Endothelial cell of umbilical vein (primary cell): ENCODE measurements around the gene RCOR1. TPM values are rescaled to one million over a fixed set of nuclear protein-coding genes. Genes with fewer than 3 reads are reported as not detected.

ENCODE experiments used
- BruUV-seq: library from RNA; stranded (reverse); fragments of 400-500 nt; replicated peaks from 2 replicates; lab custom pipeline; 2021; lab: Mats Ljungman, UMichigan
- CTCF ChIA-PET: fragments of 300-600, 350-600 bp; sonication (Branson Sonifier 250); formaldehyde crosslinking; loops from one replicate; lab custom pipeline; 2021; ENCODE audit warnings: antibody characterized with exemption, inconsistent platforms; lab: Charles Lee
- POLR2A ChIA-PET: fragments of 300-600, 350-600 bp; sonication (Branson Sonifier 250); formaldehyde crosslinking; loops from one replicate; lab custom pipeline; 2021; ENCODE audit warnings: antibody characterized with exemption, inconsistent platforms; lab: Charles Lee
- DNase-seq: peaks from one replicate; pipeline ENCODE4 v3.0.0-alpha.2; 2011; ENCODE audit warnings: low read depth, low spot score
- FAIRE-seq: peaks from 2 replicates; lab custom pipeline; 2011; peaks lifted over from hg19 to GRCh38; lab: Jason Lieb, UNC
- H2AFZ ChIP-seq: 2 replicates; pipeline ENCODE4 v1.6.0; 2012; ENCODE audit warnings: low read depth, low read length, control low read depth, inconsistent platforms
- H3K27ac ChIP-seq: 2 replicates; pipeline ENCODE4 v1.5.1; 2011; ENCODE audit warnings: low read depth, mild to moderate bottlenecking, control low read depth, low read length, moderate library complexity; ENCODE audit not compliant: insufficient read depth
- H3K27me3 ChIP-seq, 2 experiments: 2 replicates each; pipeline versions ENCODE4 v1.6.0 to v1.6.1; 2011; ENCODE audit warnings: low read length in 2 of 2, mixed read lengths in 1 of 2; ENCODE audit not compliant: control insufficient read depth in 2 of 2, insufficient read depth in 2 of 2
- H3K36me3 ChIP-seq, 2 experiments: 2 replicates in 1 of 2; 3 replicates in 1 of 2; pipeline ENCODE4 v1.5.1; 2011; ENCODE audit warnings: low read length in 2 of 2, mild to moderate bottlenecking in 1 of 2, moderate library complexity in 1 of 2; ENCODE audit not compliant: control insufficient read depth in 2 of 2, insufficient read depth in 2 of 2; ENCODE audit errors: extremely low read depth in 1 of 2
- H3K4me1 ChIP-seq: 3 replicates; pipeline ENCODE4 v1.5.1; 2011; ENCODE audit warnings: mild to moderate bottlenecking, low read length; ENCODE audit not compliant: control insufficient read depth, insufficient read depth; ENCODE audit errors: extremely low read depth
- H3K4me2 ChIP-seq: 2 replicates; pipeline ENCODE4 v1.6.1; 2011; ENCODE audit warnings: low read length, control low read depth, mixed read lengths; ENCODE audit not compliant: insufficient read depth
- H3K4me3 ChIP-seq, 3 experiments: fragments of 200-600 bp in 1 of 3; sonication (generic), shearing (Covaris generic) in 1 of 3; replicated peaks in 1 of 3; 2 replicates each; pipeline ENCODE4 v1.5.1; 2011 to 2016; ENCODE audit warnings: control low read depth in 3 of 3, low read length in 3 of 3, mild to moderate bottlenecking in 2 of 3, inconsistent platforms in 1 of 3, low read depth in 1 of 3, moderate library complexity in 1 of 3; ENCODE audit not compliant: insufficient read depth in 1 of 3
- H3K79me2 ChIP-seq: 2 replicates; pipeline ENCODE4 v1.6.0; 2012; ENCODE audit warnings: low read length, inconsistent platforms; ENCODE audit not compliant: control insufficient read depth, insufficient read depth
- H3K9ac ChIP-seq: replicated peaks from 2 replicates; pipeline ENCODE3; 2011; ENCODE audit warnings: low read length, control low read depth; ENCODE audit not compliant: insufficient read depth; ENCODE audit errors: extremely low read depth
- H3K9me1 ChIP-seq: replicated peaks from 3 replicates; pipeline ENCODE4 v1.6.0; 2011; ENCODE audit warnings: mild to moderate bottlenecking, low read length; ENCODE audit not compliant: control insufficient read depth, insufficient read depth; ENCODE audit errors: extremely low read depth
- H3K9me3 ChIP-seq: replicated peaks from 2 replicates; pipeline ENCODE4 v1.5.1; 2012; ENCODE audit warnings: low read length, inconsistent platforms; ENCODE audit not compliant: control insufficient read depth, insufficient read depth
- H4K20me1 ChIP-seq: replicated peaks from 2 replicates; pipeline ENCODE3; 2011; ENCODE audit warnings: mild to moderate bottlenecking, low read length; ENCODE audit not compliant: control insufficient read depth, insufficient read depth; ENCODE audit errors: extremely low read depth
- CTCF ChIP-seq, 2 donors: IDR thresholded peaks; 1 replicate in 1 of 2; 2 replicates in 1 of 2; pipeline ENCODE4 v1.5.1; 2011; ENCODE audit warnings: low read length in 2 of 2, mild to moderate bottlenecking in 2 of 2, moderate library complexity in 2 of 2, control low read depth in 1 of 2, inconsistent platforms in 1 of 2, low read depth in 1 of 2; ENCODE audit not compliant: insufficient read depth in 1 of 2; ENCODE audit errors: extremely low read depth in 1 of 2
- EZH2 ChIP-seq: IDR thresholded peaks from 2 replicates; pipeline ENCODE4 v1.6.1; 2012; ENCODE audit warnings: borderline replicate concordance, low read depth, mild to moderate bottlenecking, moderate library complexity, low read length, inconsistent platforms; ENCODE audit not compliant: severe bottlenecking
- FOS ChIP-seq: IDR thresholded peaks from 2 replicates; pipeline ENCODE4 v1.6.1; 2011; ENCODE audit warnings: mild to moderate bottlenecking, low read length, moderate library complexity, borderline replicate concordance; ENCODE audit not compliant: insufficient read depth
- GATA2 ChIP-seq: IDR thresholded peaks from 2 replicates; pipeline ENCODE4 v1.7.0; 2011; ENCODE audit warnings: low read depth, mild to moderate bottlenecking, moderate library complexity, mixed read lengths, low read length; ENCODE audit not compliant: insufficient read length, insufficient read depth
- JUN ChIP-seq: IDR thresholded peaks from 2 replicates; pipeline ENCODE4 v1.6.1; 2011; ENCODE audit warnings: borderline replicate concordance, low read depth; ENCODE audit not compliant: insufficient read length, insufficient read depth
- MAX ChIP-seq: IDR thresholded peaks from 2 replicates; pipeline ENCODE4 v1.6.1; 2011; ENCODE audit not compliant: insufficient read depth, insufficient read length
- MYC ChIP-seq: IDR thresholded peaks from one replicate; pipeline ENCODE4 v1.6.1; 2011; ENCODE audit warnings: mild to moderate bottlenecking, low read depth, low read length
- POLR2A ChIP-seq: IDR thresholded peaks from 2 replicates; pipeline ENCODE4 v1.6.1; 2012; ENCODE audit warnings: low read depth, mild to moderate bottlenecking, control low read depth, low read length
- POLR2AphosphoS5 ChIP-seq: IDR thresholded peaks from 2 replicates; pipeline ENCODE4 v1.6.1; 2012; ENCODE audit warnings: low read depth, mild to moderate bottlenecking, control low read depth, low read length, moderate library complexity; ENCODE audit not compliant: insufficient read depth
- dilution Hi-C: fragments of 300-500 bp; cut with MboI; formaldehyde crosslinking; loops from one replicate; pipeline ENCODE4 v1.15.0; 2019; ENCODE audit warnings: low sequenced_read_pairs; ENCODE audit not compliant: extremely low pct_ligation_motif_present
- intact Hi-C: fragments of 100-400 bp; cut with micrococcal nuclease; formaldehyde crosslinking; loops from one replicate; pipeline ENCODE4 v1.10.0; 2022
- polyA plus RNA-seq, 4 experiments: library from polyadenylated mRNA; depleted of rRNA in 3 of 4; stranded (reverse) in 3 of 4; unstranded in 1 of 4; fragments of >200 nt; gene quantifications; 2 replicates each; pipeline versions ENCODE4 v1.2.1 to v1.2.3, GENCODE V29; 2011 to 2012; ENCODE audit warnings: missing spikeins in 1 of 4
- total RNA-seq: library from RNA; stranded (reverse); gene quantifications from 2 replicates; pipeline ENCODE4 v1.2.3, GENCODE V29; 2021

RCOR1 gene
- total and polyA plus RNA-seq, 2 donors (not counting 3 experiments of a cell fraction or from before 2014, with no cell fraction given): 15.6 to 32.2 TPM

- Histone ChIP-seq H2AFZ (no peak overlapping the region), H3K27me3 (peaks cover 0 to 3% of the 10 kb centered on the region in 2 experiments), H3K27ac (no peak overlapping the region), H3K4me3 (no peak overlapping the region), H3K9me1 (no peaks in the 10 kb centered on the region), H3K9me3 (no peaks in the 10 kb centered on the region), H3K9ac (no peak overlapping the region), H3K4me2 (no peak overlapping the region), H3K36me3 (no peaks in the 10 kb centered on the region), H3K4me1 (no peaks in the 10 kb centered on the region), H4K20me1 (no peaks in the 10 kb centered on the region), H3K79me2 (no peaks in the 10 kb centered on the region)
- BruUV-seq: no TSS peak
- ChIA-PET CTCF (no interaction called here), POLR2A (no interaction called here)
- intact Hi-C loops: no loop called here
- TF ChIP-seq CTCF (IDR thresholded peaks at IDR 0.05; ENCODE audit: extremely low read depth in 1 of 2, insufficient read depth in 1 of 2, low read depth in 1 of 2, low read length in 2 of 2): no peak
- no peak for TF ChIP-seq JUN
- TF ChIP-seq POLR2A: no peak
- TF ChIP-seq MAX: no peak
- TF ChIP-seq EZH2: no peak
- no peak for TF ChIP-seq POLR2AphosphoS5
- TF ChIP-seq GATA2: no peak
- no peak for TF ChIP-seq FOS
- TF ChIP-seq MYC: no peak
- no peak for FAIRE-seq
- no peak for DNase-seq
- dilution Hi-C loops: no loop called here
Observed at GRCh38 chr14:102769049-102769327, 176.5 kb downstream of the RCOR1 start.
